Fibroblast of lung (primary cell): ENCODE measurements around the gene SNAI3. TPM values are rescaled to one million over a fixed set of nuclear protein-coding genes. Genes with fewer than 3 reads are reported as not detected.

Source experiments
- DNase-seq, 2 donors: peaks; one replicate each; pipeline versions ENCODE4 v3.0.0 to v3.0.0-alpha.2; 2010; ENCODE audit warnings: low read depth in 2 of 2
- H2AFZ ChIP-seq: 2 replicates; pipeline ENCODE4 v1.5.1; 2012; ENCODE audit warnings: low read length, control low read depth, inconsistent platforms
- H3K27ac ChIP-seq: 2 replicates; pipeline ENCODE4 v1.5.1; 2011; ENCODE audit warnings: low read length, control low read depth; ENCODE audit not compliant: insufficient read depth
- H3K27me3 ChIP-seq: 2 replicates; pipeline ENCODE4 v1.5.1; 2011; ENCODE audit warnings: mild to moderate bottlenecking, low read length; ENCODE audit not compliant: control insufficient read depth, insufficient read depth
- H3K36me3 ChIP-seq: 2 replicates; pipeline ENCODE4 v1.5.1; 2011; ENCODE audit warnings: low read length; ENCODE audit not compliant: control insufficient read depth, insufficient read depth
- H3K4me1 ChIP-seq: 2 replicates; pipeline ENCODE4 v1.5.1; 2011; ENCODE audit warnings: low read length; ENCODE audit not compliant: control insufficient read depth, insufficient read depth; ENCODE audit errors: extremely low read depth
- H3K4me2 ChIP-seq: 2 replicates; pipeline ENCODE4 v1.5.1; 2011; ENCODE audit warnings: low read length, control low read depth; ENCODE audit not compliant: insufficient read depth; ENCODE audit errors: extremely low read depth
- H3K4me3 ChIP-seq, 4 experiments: fragments of 200-600 bp in 1 of 4; sonication (generic) in 1 of 4; replicated peaks in 1 of 4; 2 replicates each; pipeline ENCODE4 v1.5.1; 2011 to 2016; ENCODE audit warnings: low read length in 4 of 4, low read depth in 3 of 4, mild to moderate bottlenecking in 3 of 4, control low read depth in 2 of 4, inconsistent platforms in 1 of 4, mixed read lengths in 1 of 4; ENCODE audit not compliant: insufficient read depth in 1 of 4; ENCODE audit errors: control extremely low read depth in 1 of 4
- H3K79me2 ChIP-seq: 2 replicates; pipeline ENCODE4 v1.5.1; 2012; ENCODE audit warnings: mild to moderate bottlenecking, low read length, inconsistent platforms; ENCODE audit not compliant: control insufficient read depth, insufficient read depth
- H3K9ac ChIP-seq: 2 replicates; pipeline ENCODE4 v1.5.1; 2011; ENCODE audit warnings: mild to moderate bottlenecking, low read length, control low read depth; ENCODE audit not compliant: insufficient read depth
- H3K9me3 ChIP-seq: 2 replicates; pipeline ENCODE4 v1.5.1; 2012; ENCODE audit warnings: low read depth, low read length; ENCODE audit not compliant: control insufficient read depth, insufficient read depth
- H4K20me1 ChIP-seq: 2 replicates; pipeline ENCODE4 v1.5.1; 2011; ENCODE audit warnings: low read length; ENCODE audit not compliant: control insufficient read depth, insufficient read depth; ENCODE audit errors: extremely low read depth
- CTCF ChIP-seq, 2 donors: IDR thresholded peaks in 1 of 2; conservative IDR thresholded peaks in 1 of 2; 1 replicate in 1 of 2; 2 replicates in 1 of 2; pipeline ENCODE4 v1.5.1; 2011 to 2012; ENCODE audit warnings: low read length in 2 of 2, control low read depth in 1 of 2, inconsistent platforms in 1 of 2, low read depth in 1 of 2, mild to moderate bottlenecking in 1 of 2
- EZH2 ChIP-seq: IDR thresholded peaks from 2 replicates; pipeline ENCODE4 v1.5.1; 2012; ENCODE audit warnings: low read length, control low read depth, mild to moderate bottlenecking; ENCODE audit errors: missing control alignments
- polyA plus RNA-seq, 2 donors: library from polyadenylated mRNA; depleted of rRNA in 1 of 2; stranded (reverse) in 1 of 2; unstranded in 1 of 2; fragments of >200 nt; gene quantifications; 2 replicates each; pipeline ENCODE4 v1.2.1, GENCODE V29; 2011 to 2012; ENCODE audit warnings: missing spikeins in 1 of 2
- total RNA-seq: library from RNA; depleted of rRNA; stranded (reverse); fragments of >200 nt; gene quantifications from 2 replicates; pipeline ENCODE4 v1.2.1, GENCODE V29; 2014

The SNAI3 gene
- total and polyA plus RNA-seq, 2 donors (not counting 1 experiment from before 2014, with no cell fraction given): 0.17 TPM; not detected in 1

- Histone ChIP-seq H4K20me1 (no peaks in the 10 kb centered on the region), H3K27me3 (no peaks in the 10 kb centered on the region), H3K4me2 (no peak overlapping the region), H3K9me3 (no peaks in the 10 kb centered on the region), H3K36me3 (peaks cover 16% of the 10 kb centered on the region), H3K27ac (no peak overlapping the region), H3K79me2 (no peaks in the 10 kb centered on the region), H3K4me1 (peaks cover 2% of the 10 kb centered on the region), H2AFZ (no peak overlapping the region), H3K9ac (no peak overlapping the region), H3K4me3 (no peak overlapping the region)
- TF ChIP-seq EZH2: no peak
- no peak for TF ChIP-seq CTCF (conservative IDR thresholded peaks at IDR 0.05 in 1 of 2, IDR thresholded peaks at IDR 0.05 in 1 of 2; ENCODE audit: low read depth in 1 of 2, low read length in 2 of 2)
- no peak for DNase-seq
Measured at GRCh38 chr16:88630433-88630832, 55.9 kb downstream of the SNAI3 start.

- TF ChIP-seq EZH2: no peak
- no peak for TF ChIP-seq CTCF (conservative IDR thresholded peaks at IDR 0.05 in 1 of 2, IDR thresholded peaks at IDR 0.05 in 1 of 2; ENCODE audit: low read depth in 1 of 2, low read length in 2 of 2)
- Histone ChIP-seq H3K79me2 (no peaks in the 10 kb centered on the region), H3K9ac (no peak overlapping the region), H3K4me3 (no peak overlapping the region), H3K27me3 (no peaks in the 10 kb centered on the region), H4K20me1 (no peaks in the 10 kb centered on the region), H3K4me1 (peaks cover 2% of the 10 kb centered on the region), H3K27ac (no peak overlapping the region), H3K9me3 (no peaks in the 10 kb centered on the region), H3K36me3 (peaks cover 20% of the 10 kb centered on the region), H3K4me2 (no peak overlapping the region), H2AFZ (no peak overlapping the region)
- no peak for DNase-seq
Measured at GRCh38 chr16:88629835-88630234, 56.5 kb downstream of the SNAI3 start.

- TF ChIP-seq EZH2: no peak
- peak in 1 of 2 donors; percentile 38 for TF ChIP-seq CTCF (conservative IDR thresholded peaks at IDR 0.05 in 1 of 2, IDR thresholded peaks at IDR 0.05 in 1 of 2; ENCODE audit: low read depth in 1 of 2, low read length in 2 of 2)
- Histone ChIP-seq H3K4me3 (no peak overlapping the region), H3K9ac (no peak overlapping the region), H4K20me1 (no peaks in the 10 kb centered on the region), H2AFZ (no peak overlapping the region), H3K27me3 (no peaks in the 10 kb centered on the region), H3K4me2 (no peak overlapping the region), H3K27ac (no peak overlapping the region), H3K79me2 (no peaks in the 10 kb centered on the region), H3K9me3 (no peaks in the 10 kb centered on the region), H3K4me1 (no peaks in the 10 kb centered on the region), H3K36me3 (peaks cover 24% of the 10 kb centered on the region)
- DNase-seq: no peak
Measured at GRCh38 chr16:88628512-88628974, 57.8 kb downstream of the SNAI3 start.

Other genes starting within 250 kb of the SNAI3 start
- gene ZFPM1, start 233.2 kb downstream of the SNAI3 start, total RNA-seq: 1.7 and 2.1 TPM in 2 replicates
- gene ZFPM1, start 233.2 kb downstream of the SNAI3 start, polyA plus RNA-seq: 0.27 and 0.36 TPM in 2 replicates
- gene ZC3H18, start 116.1 kb downstream of the SNAI3 start, total RNA-seq: 7.9 and 10.5 TPM in 2 replicates
- gene ZC3H18, start 116.1 kb downstream of the SNAI3 start, polyA plus RNA-seq: 9.4 and 17.4 TPM in 2 replicates
- not detected in 2 replicates for gene IL17C, start 47.9 kb downstream of the SNAI3 start, total RNA-seq
- not detected in 2 replicates for gene IL17C, start 47.9 kb downstream of the SNAI3 start, polyA plus RNA-seq
- gene CYBA, start 35.5 kb downstream of the SNAI3 start, total RNA-seq: 124 and 130 TPM in 2 replicates
- 30.8 and 74.7 TPM in 2 replicates for gene CYBA, start 35.5 kb downstream of the SNAI3 start, polyA plus RNA-seq
- gene MVD, start 23.4 kb downstream of the SNAI3 start, total RNA-seq: 60.1 and 204 TPM in 2 replicates
- gene MVD, start 23.4 kb downstream of the SNAI3 start, polyA plus RNA-seq: 35.9 and 43.4 TPM in 2 replicates
- gene RNF166, start 19.9 kb upstream of the SNAI3 start, total RNA-seq: 9.7 and 13.6 TPM in 2 replicates
- 6.6 and 8.2 TPM in 2 replicates for gene RNF166, start 19.9 kb upstream of the SNAI3 start, polyA plus RNA-seq
- gene CTU2, start 20.0 kb upstream of the SNAI3 start, total RNA-seq: 11.9 and 13.4 TPM in 2 replicates
- 7.6 and 8.1 TPM in 2 replicates for gene CTU2, start 20.0 kb upstream of the SNAI3 start, polyA plus RNA-seq
- 135 and 313 TPM in 2 replicates for gene PIEZO1, start 98.7 kb upstream of the SNAI3 start, total RNA-seq
- gene PIEZO1, start 98.7 kb upstream of the SNAI3 start, polyA plus RNA-seq: 94.5 and 126 TPM in 2 replicates
- gene CDT1, start 117.3 kb upstream of the SNAI3 start, total RNA-seq: 0.77 and 3.6 TPM in 2 replicates
- 1.3 and 4.5 TPM in 2 replicates for gene CDT1, start 117.3 kb upstream of the SNAI3 start, polyA plus RNA-seq
- 50.3 and 95.6 TPM in 2 replicates for gene APRT, start 125.4 kb upstream of the SNAI3 start, total RNA-seq
- 39.2 and 57.6 TPM in 2 replicates for gene APRT, start 125.4 kb upstream of the SNAI3 start, polyA plus RNA-seq
- 20.8 and 29.6 TPM in 2 replicates for gene GALNS, start 170.4 kb upstream of the SNAI3 start, total RNA-seq
- 8.6 and 10.6 TPM in 2 replicates for gene GALNS, start 170.4 kb upstream of the SNAI3 start, polyA plus RNA-seq
- 46.5 and 47.7 TPM in 2 replicates for gene TRAPPC2L, start 170.6 kb upstream of the SNAI3 start, total RNA-seq
- gene TRAPPC2L, start 170.6 kb upstream of the SNAI3 start, polyA plus RNA-seq: 63.7 and 78.6 TPM in 2 replicates
- gene PABPN1L, start 180.2 kb upstream of the SNAI3 start, total RNA-seq: not detected in 2 replicates
- not detected in 2 replicates for gene PABPN1L, start 180.2 kb upstream of the SNAI3 start, polyA plus RNA-seq